IMR-90 (cell line): ENCODE measurements around the gene UBL4A.

ENCODE experiments used
- CEBPB ChIP-seq: IDR thresholded peaks from 2 replicates; pipeline ENCODE4 v1.6.1; 2012; ENCODE audit warnings: low read depth, low read length, improper control_type of control experiment
- CTCF ChIP-seq: conservative IDR thresholded peaks from 2 replicates; pipeline ENCODE4 v1.5.1; 2012; ENCODE audit warnings: mild to moderate bottlenecking, low read depth, low read length, improper control_type of control experiment
- ELK1 ChIP-seq: fragments of 150-350 bp; IDR thresholded peaks from 2 replicates; pipeline ENCODE4 v1.6.1; 2016; ENCODE audit warnings: low read depth, mild to moderate bottlenecking, low read length, moderate library complexity, borderline replicate concordance
- MAFK ChIP-seq: IDR thresholded peaks from 2 replicates; pipeline ENCODE4 v1.6.1; 2012; ENCODE audit warnings: low read depth, low read length, improper control_type of control experiment
- MXI1 ChIP-seq: IDR thresholded peaks from 2 replicates; pipeline ENCODE4 v1.6.1; 2012; ENCODE audit warnings: low read depth, mild to moderate bottlenecking, low read length, moderate library complexity, borderline replicate concordance
- POLR2A ChIP-seq: IDR thresholded peaks from 2 replicates; pipeline ENCODE4 v1.6.1; 2012; ENCODE audit warnings: mild to moderate bottlenecking, low read depth, low read length
- RAD21 ChIP-seq: IDR thresholded peaks from 2 replicates; pipeline ENCODE4 v1.6.1; 2012; ENCODE audit warnings: low read length, improper control_type of control experiment
- SMC3 ChIP-seq: fragments of 150-350 bp; IDR thresholded peaks from 2 replicates; pipeline ENCODE4 v1.6.1; 2016; ENCODE audit warnings: low read depth, mild to moderate bottlenecking, antibody characterized with exemption, low read length, moderate library complexity
- TF ChIP-seq, protein P1 (sequence below): fragments of 150-350 bp; IDR thresholded peaks from 2 replicates; pipeline ENCODE4 v1.6.1; 2017; ENCODE audit warnings: mild to moderate bottlenecking, antibody characterized with exemption, low read length, low read depth

DNA sequence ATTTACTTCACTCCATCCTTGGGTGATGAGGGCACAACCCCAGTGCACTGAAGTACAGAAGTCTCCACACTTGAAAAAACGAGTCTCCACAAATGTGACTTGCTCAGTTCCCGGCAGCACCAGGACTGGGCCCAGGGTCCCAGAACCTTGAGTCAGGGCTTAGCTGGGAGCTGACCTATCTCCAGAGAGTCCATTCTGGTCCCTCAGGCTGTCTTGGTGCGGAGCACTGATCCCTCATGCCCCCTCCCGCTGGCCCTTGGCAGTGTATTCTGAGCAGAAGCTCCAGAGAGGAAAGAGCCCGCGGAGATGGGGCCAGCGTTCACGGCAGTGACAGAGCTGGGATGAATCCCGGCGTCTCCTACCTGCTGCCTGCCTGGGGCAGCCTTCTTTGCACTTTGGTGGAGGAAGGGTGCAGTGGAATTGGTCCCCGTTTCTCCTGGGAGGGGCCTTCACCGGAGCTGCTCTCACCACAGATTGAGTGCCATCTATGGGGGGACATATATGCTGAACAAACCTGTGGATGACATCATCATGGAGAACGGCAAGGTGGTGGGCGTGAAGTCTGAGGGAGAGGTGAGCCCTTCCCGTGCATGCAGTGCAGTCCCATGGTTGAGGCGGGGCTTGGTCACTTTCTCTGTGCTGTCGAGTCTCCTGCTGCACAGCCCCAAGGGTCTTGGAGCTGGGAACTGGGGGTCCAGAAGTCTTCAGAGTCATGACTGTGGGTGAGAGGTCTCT, 45.6 kb downstream of the UBL4A start:
- TF ChIP-seq CTCF (no peak), CEBPB (no peak), RAD21 (no peak), ELK1 (no peak), POLR2A (no peak), SMC3 (no peak), MAFK (no peak), MXI1 (no peak)
- TF ChIP-seq, protein P1, sequence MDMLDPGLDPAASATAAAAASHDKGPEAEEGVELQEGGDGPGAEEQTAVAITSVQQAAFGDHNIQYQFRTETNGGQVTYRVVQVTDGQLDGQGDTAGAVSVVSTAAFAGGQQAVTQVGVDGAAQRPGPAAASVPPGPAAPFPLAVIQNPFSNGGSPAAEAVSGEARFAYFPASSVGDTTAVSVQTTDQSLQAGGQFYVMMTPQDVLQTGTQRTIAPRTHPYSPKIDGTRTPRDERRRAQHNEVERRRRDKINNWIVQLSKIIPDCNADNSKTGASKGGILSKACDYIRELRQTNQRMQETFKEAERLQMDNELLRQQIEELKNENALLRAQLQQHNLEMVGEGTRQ = no peak
